PFSK-1 (cell line): ENCODE results near the gene LDB3.

Experiments
- SIN3A ChIP-seq: IDR thresholded peaks from 2 replicates; pipeline ENCODE4 v1.6.1; 2012; ENCODE audit warnings: mild to moderate bottlenecking, low read length, moderate library complexity, borderline replicate concordance; ENCODE audit not compliant: insufficient read depth
- TAF1 ChIP-seq: IDR thresholded peaks from 2 replicates; pipeline ENCODE4 v1.6.1; 2012; ENCODE audit warnings: low read length, control low read depth, borderline replicate concordance; ENCODE audit not compliant: insufficient read depth

DNA sequence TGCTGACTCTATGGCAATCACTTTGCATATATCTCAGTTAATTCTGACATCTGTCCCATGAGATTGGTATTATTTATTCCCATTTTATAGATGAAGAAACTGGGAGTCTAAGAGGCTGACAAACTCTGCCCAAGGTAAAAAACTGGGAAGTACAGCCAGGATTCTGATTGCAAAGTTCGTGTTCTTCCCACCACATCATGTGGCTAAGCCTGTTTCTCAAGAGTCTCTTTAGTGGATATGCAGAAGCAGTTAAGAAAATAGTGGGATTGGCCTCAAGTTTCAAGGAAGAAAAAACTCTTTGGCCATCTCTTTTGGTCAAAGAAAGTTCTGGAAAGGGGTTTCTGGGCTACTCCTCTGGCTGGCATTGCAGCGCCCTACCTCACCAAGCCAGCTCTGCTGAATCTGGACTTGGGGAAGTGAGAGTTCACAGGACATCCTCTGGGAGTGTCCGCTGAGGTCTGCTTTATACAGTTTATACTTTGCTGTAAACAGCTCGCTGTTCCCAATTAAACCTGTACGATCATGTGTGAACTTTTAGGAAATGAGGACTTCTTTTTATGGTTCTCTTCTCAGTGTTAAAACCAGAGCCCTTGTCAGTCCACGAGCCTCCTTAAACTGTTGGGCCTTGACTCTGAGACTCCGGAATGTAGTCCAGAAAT, 75.9 kb downstream of the LDB3 start:
- TF ChIP-seq SIN3A, result no peak
- TF ChIP-seq TAF1, result no peak
